ENCODE results near the gene GLIS1.

- TF ChIP-seq POLR2AphosphoS5 (IDR thresholded peaks at IDR 0.05; ENCODE audit: borderline replicate concordance, low read depth, low read length) (no peak), EZH2 (IDR thresholded peaks at IDR 0.05) (no peak)
Measured at GRCh38 chr1:53621144-53621543, 117.8 kb downstream of the GLIS1 start.

All from SK-N-MC (cell line).